Panc1 (cell line): ENCODE data around the gene TRIM15. TPM values are rescaled to one million over a fixed set of nuclear protein-coding genes. Genes with fewer than 3 reads are reported as not detected.

ENCODE experiments used
- ATAC-seq: fragments of 200-7000 bp; cut with Tn5 transposase; 2 replicates; pipeline ENCODE4 v1.9.1; 2020; ENCODE audit warnings: mild to moderate bottlenecking, moderate library complexity
- BruUV-seq: library from RNA; stranded (reverse); fragments of 400-500 nt; replicated peaks from 2 replicates; lab custom pipeline; 2021; lab: Mats Ljungman, UMichigan
- CTCF ChIA-PET: fragments of 300-600 bp; sonication (Branson Sonifier 250); formaldehyde crosslinking; loops from one replicate; lab custom pipeline; 2022; ENCODE audit warnings: antibody characterized with exemption; lab: Charles Lee
- POLR2A ChIA-PET: fragments of 300-600 bp; sonication (Branson Sonifier 250); formaldehyde crosslinking; loops from one replicate; lab custom pipeline; 2022; ENCODE audit warnings: antibody characterized with exemption; lab: Charles Lee
- DNase-seq: peaks from one replicate; pipeline ENCODE4 v3.0.0-alpha.2; 2010; ENCODE audit warnings: low read depth, low spot score
- H3K27ac ChIP-seq: 2 replicates; pipeline ENCODE4 v1.5.1; 2011; ENCODE audit warnings: mild to moderate bottlenecking, low read length, inconsistent platforms
- H3K27me3 ChIP-seq: fragments of 200-500 bp; sonication (Bioruptor generic); 2 replicates; pipeline ENCODE4 v1.6.0; 2014; ENCODE audit warnings: low read length, inconsistent platforms; ENCODE audit not compliant: control insufficient read depth, insufficient read depth
- H3K36me3 ChIP-seq: fragments of 200-500 bp; sonication (Bioruptor generic); 2 replicates; pipeline ENCODE4 v1.5.1; 2014; ENCODE audit warnings: inconsistent platforms, mild to moderate bottlenecking, low read length, moderate library complexity; ENCODE audit not compliant: control insufficient read depth, insufficient read depth
- H3K4me1 ChIP-seq: 2 replicates; pipeline ENCODE4 v1.5.1; 2011; ENCODE audit warnings: inconsistent platforms, mild to moderate bottlenecking, low read length, moderate library complexity; ENCODE audit not compliant: control insufficient read depth, insufficient read depth
- H3K4me3 ChIP-seq, 2 experiments: 2 replicates each; pipeline ENCODE4 v1.5.1; 2011 to 2012; ENCODE audit warnings: low read depth in 2 of 2, low read length in 2 of 2, mild to moderate bottlenecking in 2 of 2, inconsistent platforms in 1 of 2, moderate library complexity in 1 of 2
- H3K9me3 ChIP-seq: fragments of 200-500 bp; sonication (Bioruptor generic); 2 replicates; pipeline ENCODE4 v1.5.1; 2014; ENCODE audit warnings: low read depth, mild to moderate bottlenecking, inconsistent platforms, low read length, moderate library complexity; ENCODE audit not compliant: control insufficient read depth, insufficient read depth
- CTCF ChIP-seq: fragments of 450-650 bp; IDR thresholded peaks from 2 replicates; pipeline ENCODE4 v1.5.1; 2017; ENCODE audit warnings: mild to moderate bottlenecking
- POLR2AphosphoS5 ChIP-seq: IDR thresholded peaks from 2 replicates; pipeline ENCODE4 v1.6.1; 2012; ENCODE audit warnings: mild to moderate bottlenecking, low read depth, low read length, moderate library complexity
- REST ChIP-seq, 2 experiments: IDR thresholded peaks; 2 replicates each; pipeline ENCODE4 v1.6.1; 2011 to 2012; ENCODE audit warnings: low read depth in 2 of 2, control low read depth in 1 of 2, low read length in 1 of 2, mild to moderate bottlenecking in 1 of 2, moderate library complexity in 1 of 2; ENCODE audit not compliant: insufficient read depth in 1 of 2
- SIN3A ChIP-seq: IDR thresholded peaks from 2 replicates; pipeline ENCODE4 v1.6.1; 2012; ENCODE audit warnings: low read depth, mild to moderate bottlenecking, low read length, moderate library complexity, borderline replicate concordance; ENCODE audit not compliant: insufficient read depth
- TCF7L2 ChIP-seq: IDR thresholded peaks from 2 replicates; pipeline ENCODE4 v1.6.1; 2011; ENCODE audit warnings: mild to moderate bottlenecking, low read depth, low read length, inconsistent platforms
- in situ Hi-C: cut with HindIII; loops from 2 replicates; pipeline ENCODE4 v1.10.0; 2016; ENCODE audit warnings: low sequenced_read_pairs, low pct_unique_long_range_greater_than_20kb
- intact Hi-C: fragments of 100-400 bp; cut with micrococcal nuclease; formaldehyde crosslinking; loops from one replicate; pipeline ENCODE4 v1.10.0; 2022; ENCODE audit not compliant: unreplicated experiment
- total RNA-seq: library from RNA; stranded (reverse); gene quantifications from one replicate; pipeline ENCODE4 v1.2.1, GENCODE V29; 2021; ENCODE audit not compliant: unreplicated experiment

TRIM15 gene
- total RNA-seq, 1 experiment from 2014 or later = 0.13 TPM

GRCh38 chr6:30155520-30156261 lies 7.7 kb upstream of the TRIM15 start:
- ChIA-PET POLR2A (no interaction called here), CTCF (no interaction called here)
- Histone ChIP-seq H3K4me1 (no peaks in the 10 kb centered on the region), H3K27me3 (peaks cover 14% of the 10 kb centered on the region), H3K36me3 (no peaks in the 10 kb centered on the region), H3K27ac (no peak overlapping the region), H3K9me3 (no peaks in the 10 kb centered on the region), H3K4me3 (no peak overlapping the region)
- in situ Hi-C loops (no loop called here), intact Hi-C loops (no loop called here)
- TF ChIP-seq POLR2AphosphoS5 (no peak), SIN3A (no peak), TCF7L2 (no peak), REST (IDR thresholded peaks at IDR 0.05; ENCODE audit: insufficient read depth in 1 of 2, low read depth in 2 of 2, low read length in 1 of 2) (no peak), CTCF (no peak)
- BruUV-seq = no TSS peak
- no peak for DNase-seq
- ATAC-seq = no peak

- intact Hi-C loops = no loop called here
- H3K4me1 ChIP-seq = no peaks in the 10 kb centered on the region
- in situ Hi-C loops = no loop called here
- no peaks in the 10 kb centered on the region for H3K9me3 ChIP-seq
- H3K4me3 ChIP-seq = no peak overlapping the region
- ATAC-seq (no peak), DNase-seq (no peak)
- peaks cover 14% of the 10 kb centered on the region for H3K27me3 ChIP-seq
- ChIA-PET CTCF (no interaction called here), POLR2A (no interaction called here)
- TF ChIP-seq REST (IDR thresholded peaks at IDR 0.05; ENCODE audit: insufficient read depth in 1 of 2, low read depth in 2 of 2, low read length in 1 of 2) (no peak), SIN3A (no peak), POLR2AphosphoS5 (no peak), TCF7L2 (no peak), CTCF (no peak)
- no peak overlapping the region for H3K27ac ChIP-seq
- no peaks in the 10 kb centered on the region for H3K36me3 ChIP-seq
- BruUV-seq = no TSS peak
These were observed 7.1 kb upstream of the TRIM15 start for GRCh38 chr6:30156262-30156599.
